K562 (cell line): ENCODE data around the gene DBP. TPM values are rescaled to one million over a fixed set of nuclear protein-coding genes. Genes with fewer than 3 reads are reported as not detected.

Source experiments
- C11orf30 ChIP-seq: fragments of 450-650 bp; IDR thresholded peaks from 2 replicates; pipeline ENCODE4 v1.6.1; 2016; ENCODE audit warnings: low read depth, mild to moderate bottlenecking
- CBX8 ChIP-seq: fragments of 200-600 bp; sonication (generic); IDR thresholded peaks from 2 replicates; pipeline ENCODE4 v1.6.1; 2012; ENCODE audit warnings: borderline replicate concordance, mixed run types, low read depth, mild to moderate bottlenecking, moderate library complexity, mixed read lengths, low read length, control low read depth, inconsistent platforms; ENCODE audit not compliant: poor library complexity, severe bottlenecking; ENCODE audit errors: extremely low read depth
- CUX1 ChIP-seq: fragments of 200-800 bp; sonication (Bioruptor generic); IDR thresholded peaks from 2 replicates; pipeline ENCODE4 v1.6.1; 2016; ENCODE audit warnings: missing genetic modification characterization, missing compliant biosample characterization
- GABPB1 ChIP-seq: sonication (generic); formaldehyde crosslinking; IDR thresholded peaks from 2 replicates; pipeline ENCODE4 v1.8.0; 2022; ENCODE audit warnings: mild to moderate bottlenecking, missing genetic modification reagents
- GATA2 ChIP-seq: sonication (generic); formaldehyde crosslinking; IDR thresholded peaks from 2 replicates; pipeline ENCODE4 v1.4.0; 2020; ENCODE audit warnings: mild to moderate bottlenecking, missing genetic modification reagents
- HDAC6 ChIP-seq: IDR thresholded peaks from 2 replicates; pipeline ENCODE4 v1.6.1; 2012; ENCODE audit warnings: low read depth, mild to moderate bottlenecking, control low read depth, inconsistent platforms, low read length, moderate library complexity
- HOXB6 ChIP-seq: fragments of 250-450 bp; sonication (Bioruptor Pico); IDR thresholded peaks from 2 replicates; pipeline ENCODE4 v1.5.1; 2022; ENCODE audit warnings: mild to moderate bottlenecking, borderline replicate concordance
- L3MBTL2 ChIP-seq: fragments of 450-650 bp; IDR thresholded peaks from 2 replicates; pipeline ENCODE4 v1.6.1; 2016; ENCODE audit warnings: mild to moderate bottlenecking, moderate library complexity
- NCOA6 ChIP-seq: fragments of 450-650 bp; IDR thresholded peaks from 2 replicates; pipeline ENCODE4 v1.6.1; 2017; ENCODE audit warnings: mild to moderate bottlenecking
- NR2C2 ChIP-seq, 2 experiments: fragments of 200-800 bp in 1 of 2; sonication (Bioruptor generic) in 1 of 2; sonication (generic) in 1 of 2; formaldehyde crosslinking in 1 of 2; IDR thresholded peaks; 2 replicates each; pipeline versions ENCODE4 v1.6.1 to v1.8.0; 2016 to 2022; ENCODE audit warnings: mild to moderate bottlenecking in 1 of 2, missing compliant biosample characterization in 1 of 2, missing genetic modification characterization in 1 of 2, missing genetic modification reagents in 1 of 2
- PHTF2 ChIP-seq: fragments of 250-450 bp; sonication (Bioruptor Pico); IDR thresholded peaks from 2 replicates; pipeline ENCODE4 v1.5.0; 2021; ENCODE audit warnings: mild to moderate bottlenecking
- SETDB1 ChIP-seq: IDR thresholded peaks from one replicate; pipeline ENCODE4 v1.6.1; 2012; ENCODE audit warnings: low read length, control low read depth, inconsistent platforms
- SFPQ ChIP-seq: fragments of 200-400 bp; formaldehyde crosslinking; IDR thresholded peaks from 2 replicates; pipeline ENCODE4 v1.6.1; 2017; ENCODE audit warnings: mild to moderate bottlenecking, low read depth, low read length, moderate library complexity
- TBL1XR1 ChIP-seq, 2 experiments: IDR thresholded peaks; 2 replicates each; pipeline ENCODE4 v1.6.1; 2012; ENCODE audit warnings: improper control_type of control experiment in 2 of 2, low read length in 2 of 2, mild to moderate bottlenecking in 1 of 2
- TRIM28 ChIP-seq: fragments of 450-650 bp; IDR thresholded peaks from 2 replicates; pipeline ENCODE4 v1.6.1; 2017
- ZBTB26 ChIP-seq: fragments of 450-650 bp; formaldehyde crosslinking; IDR thresholded peaks from 2 replicates; pipeline ENCODE4 v1.4.0; 2022; ENCODE audit warnings: missing genetic modification characterization
- ZNF146 ChIP-seq: IDR thresholded peaks from one replicate; pipeline ENCODE4 v1.6.1; 2018; ENCODE audit warnings: missing compliant biosample characterization; ENCODE audit not compliant: unreplicated experiment
- ZNF444 ChIP-seq: fragments of 250-450 bp; sonication (Bioruptor Pico); IDR thresholded peaks from 2 replicates; pipeline ENCODE4 v1.4.0; 2020; ENCODE audit warnings: mild to moderate bottlenecking, moderate library complexity
- ZNF77 ChIP-seq: fragments of 250-450 bp; sonication (Bioruptor Pico); IDR thresholded peaks from 2 replicates; pipeline ENCODE4 v1.5.0; 2020
- polyA plus RNA-seq, 8 experiments: library from polyadenylated mRNA; depleted of rRNA in 4 of 8; stranded (reverse) in 5 of 8; unstranded in 3 of 8; fragments of >200 nt; fragmentation: Nextera tagmentation in 2 of 8; fragmentation: Illumina TruSeq in 1 of 8; extraction: Ambion mirVana in 2 of 8; extraction: Trizol in 1 of 8; gene quantifications; 2 replicates each; pipeline versions ENCODE4 v1.2.1 to v1.2.3, GENCODE V29; 2011 to 2014; ENCODE audit warnings: inconsistent platforms in 1 of 8, missing spikeins in 1 of 8
- total RNA-seq, 7 experiments: library from RNA; depleted of rRNA in 6 of 7; stranded (reverse); fragments of >200 nt in 6 of 7; fragmentation: Illumina TruSeq in 2 of 7; extraction: Trizol in 2 of 7; gene quantifications; 2 replicates each; pipeline versions ENCODE4 v1.2.1 to v1.2.3, GENCODE V29; 2011 to 2021; ENCODE audit warnings: low replicate concordance in 1 of 7

DBP gene
- total and polyA plus RNA-seq, 9 of the 15 experiments (the other 6 are each of a cell fraction or from before 2014, with no cell fraction given) = 0.25 to 5.5 (median 1.8) TPM

GRCh38 chr19:48634424-48635262 is 2.5 kb downstream of the DBP start (continued):
- no peak for TF ChIP-seq SETDB1
- peak in 1 of 2 experiments; percentile 70; a peak in 2 of 4 replicates for TF ChIP-seq TBL1XR1 (IDR thresholded peaks at IDR 0.05; ENCODE audit: low read length in 2 of 2)
- TF ChIP-seq C11orf30 = no peak
- no peak for TF ChIP-seq GATA2 (CRISPR knock-in tag)
- no peak for TF ChIP-seq CUX1 (CRISPR knock-in tag)
- TF ChIP-seq TRIM28 = no peak
- no peak for TF ChIP-seq HOXB6 (CRISPR knock-in tag)
- no peak for TF ChIP-seq ZNF444 (CRISPR knock-in tag)
- no peak for TF ChIP-seq ZNF77 (CRISPR knock-in tag)
- TF ChIP-seq PHTF2 (CRISPR knock-in tag) = no peak
- no peak for TF ChIP-seq HDAC6
- no peak for TF ChIP-seq ZBTB26 (CRISPR knock-in tag)
- no peak for TF ChIP-seq NCOA6
- no peak for TF ChIP-seq CBX8
- no peak for TF ChIP-seq ZNF146 (CRISPR knock-in tag)
- TF ChIP-seq SFPQ = no peak
- TF ChIP-seq NR2C2 (CRISPR knock-in tag; IDR thresholded peaks at IDR 0.05) = no peak
- TF ChIP-seq NR2C2 (tag; IDR thresholded peaks at IDR 0.05) = no peak
- TF ChIP-seq L3MBTL2 = peak; percentile 85
- TF ChIP-seq GABPB1 (CRISPR knock-in tag) = no peak; the same call in 1 of the 2 replicates
